Neural progenitor cell (in vitro differentiated cells): ENCODE measurements around the gene SHC3. TPM values are rescaled to one million over a fixed set of nuclear protein-coding genes. Genes with fewer than 3 reads are reported as not detected.

ENCODE experiments used
- DNase-seq: peaks from one replicate; pipeline ENCODE4 v3.0.0-alpha.2; 2016; ENCODE audit warnings: low spot score
- H2AFZ ChIP-seq: fragments of 200-600 bp; sonication (generic); replicated peaks from 2 replicates; pipeline ENCODE4 v1.6.1; 2016; ENCODE audit warnings: antibody characterized with exemption
- H3F3A ChIP-seq: fragments of 200-600 bp; sonication (generic); 2 replicates; pipeline ENCODE4 v1.6.1; 2016; ENCODE audit warnings: antibody characterized with exemption, low read depth
- H3K27ac ChIP-seq: fragments of 200-600 bp; sonication (generic); 2 replicates; pipeline ENCODE4 v1.5.1; 2016; ENCODE audit warnings: mild to moderate bottlenecking
- H3K27me3 ChIP-seq: fragments of 200-600 bp; sonication (generic); 2 replicates; pipeline ENCODE4 v1.6.1; 2016; ENCODE audit warnings: mild to moderate bottlenecking, moderate library complexity
- H3K36me3 ChIP-seq: fragments of 200-600 bp; sonication (generic); 2 replicates; pipeline ENCODE4 v1.5.1; 2016
- H3K4me1 ChIP-seq: fragments of 200-600 bp; sonication (generic); 2 replicates; pipeline ENCODE4 v1.6.1; 2016; ENCODE audit warnings: mixed run types
- H3K4me2 ChIP-seq: fragments of 200-600 bp; sonication (generic); 2 replicates; pipeline ENCODE4 v1.6.1; 2016
- H3K4me3 ChIP-seq: fragments of 200-600 bp; sonication (generic); 2 replicates; pipeline ENCODE4 v1.5.1; 2016
- H3K79me2 ChIP-seq: fragments of 200-600 bp; sonication (generic); 2 replicates; pipeline ENCODE4 v1.6.1; 2016; ENCODE audit warnings: low read depth
- H3K9ac ChIP-seq: fragments of 200-600 bp; sonication (generic); 2 replicates; pipeline ENCODE4 v1.6.1; 2016
- H3K9me3 ChIP-seq: fragments of 200-600 bp; sonication (generic); 2 replicates; pipeline ENCODE4 v1.5.1; 2016; ENCODE audit warnings: low read depth
- H4K20me1 ChIP-seq: fragments of 200-600 bp; sonication (generic); 2 replicates; pipeline ENCODE4 v1.6.1; 2016; ENCODE audit warnings: low read depth
- H3K27ac Mint-ChIP-seq: 3 replicates; pipeline ENCODE4 v1.8.0; 2021; ENCODE audit warnings: mixed read lengths
- H3K27me3 Mint-ChIP-seq: 2 replicates; pipeline ENCODE4 v1.8.0; 2022; ENCODE audit warnings: low read depth, mild to moderate bottlenecking, inconsistent platforms, moderate library complexity, mixed read lengths; ENCODE audit not compliant: insufficient read depth
- H3K36me3 Mint-ChIP-seq: 3 replicates; pipeline ENCODE4 v1.8.0; 2021; ENCODE audit warnings: mixed read lengths
- H3K4me1 Mint-ChIP-seq: 3 replicates; pipeline ENCODE4 v1.8.0; 2021; ENCODE audit warnings: mixed read lengths
- H3K4me3 Mint-ChIP-seq: 3 replicates; pipeline ENCODE4 v1.8.0; 2021; ENCODE audit warnings: mild to moderate bottlenecking, moderate library complexity, mixed read lengths
- H3K9me3 Mint-ChIP-seq: 3 replicates; pipeline ENCODE4 v1.8.0; 2020; ENCODE audit warnings: mixed read lengths
- CTCF ChIP-seq: fragments of 200-600 bp; sonication (generic); IDR thresholded peaks from 2 replicates; pipeline ENCODE4 v1.5.1; 2017; ENCODE audit warnings: antibody characterized with exemption, mild to moderate bottlenecking
- EZH2 ChIP-seq: fragments of 200-600 bp; sonication (generic); IDR thresholded peaks from 2 replicates; pipeline ENCODE4 v1.6.1; 2017; ENCODE audit warnings: antibody characterized with exemption, mild to moderate bottlenecking, moderate library complexity
- EZH2phosphoT487 ChIP-seq: fragments of 200-600 bp; sonication (generic); IDR thresholded peaks from 2 replicates; pipeline ENCODE4 v1.6.1; 2017; ENCODE audit warnings: antibody characterized with exemption
- total RNA-seq: library from RNA; depleted of rRNA; stranded (reverse); fragments of >200 nt; gene quantifications from 2 replicates; pipeline ENCODE4 v1.2.3, GENCODE V29; 2015; ENCODE audit warnings: low replicate concordance

SHC3 gene
- total RNA-seq, 1 donor from 2014 or later = 0.64 TPM

GRCh38 chr9:89015336-89015735, 163.3 kb downstream of the SHC3 start:
- Mint-ChIP-seq H3K36me3 (peaks cover 45% of the 10 kb centered on the region), H3K4me3 (no peak overlapping the region), H3K27ac (no peak overlapping the region), H3K27me3 (no peaks in the 10 kb centered on the region), H3K9me3 (peaks cover 19% of the 10 kb centered on the region), H3K4me1 (peaks cover 5% of the 10 kb centered on the region)
- Histone ChIP-seq H3K9me3 (no peaks in the 10 kb centered on the region), H3K27ac (no peak overlapping the region), H3K4me2 (no peak overlapping the region), H2AFZ (no peak overlapping the region), H3K9ac (no peak overlapping the region), H3K4me3 (no peak overlapping the region), H3K79me2 (no peaks in the 10 kb centered on the region), H3K4me1 (no peaks in the 10 kb centered on the region), H3K36me3 (no peaks in the 10 kb centered on the region), H3K27me3 (no peaks in the 10 kb centered on the region), H4K20me1 (no peaks in the 10 kb centered on the region), H3F3A (no peaks in the 10 kb centered on the region)
- no peak for DNase-seq
- TF ChIP-seq EZH2 = no peak
- no peak for TF ChIP-seq EZH2phosphoT487
- TF ChIP-seq CTCF = no peak

- Histone ChIP-seq H3K4me2 (no peak overlapping the region), H4K20me1 (no peaks in the 10 kb centered on the region), H3K79me2 (no peaks in the 10 kb centered on the region), H2AFZ (no peak overlapping the region), H3K4me1 (no peaks in the 10 kb centered on the region), H3F3A (no peaks in the 10 kb centered on the region), H3K27me3 (no peaks in the 10 kb centered on the region), H3K27ac (no peak overlapping the region), H3K9ac (no peak overlapping the region), H3K36me3 (no peaks in the 10 kb centered on the region), H3K4me3 (no peak overlapping the region), H3K9me3 (no peaks in the 10 kb centered on the region)
- no peak for DNase-seq
- TF ChIP-seq CTCF (no peak), EZH2phosphoT487 (no peak), EZH2 (no peak)
- peaks cover 37% of the 10 kb centered on the region for H3K36me3 Mint-ChIP-seq
- peaks cover 15% of the 10 kb centered on the region for H3K9me3 Mint-ChIP-seq
- no peak overlapping the region for H3K4me3 Mint-ChIP-seq
- H3K27ac Mint-ChIP-seq = no peak overlapping the region
- no peaks in the 10 kb centered on the region for H3K27me3 Mint-ChIP-seq
- peaks cover 7% of the 10 kb centered on the region for H3K4me1 Mint-ChIP-seq
Measured at GRCh38 chr9:89014153-89014552, 164.5 kb downstream of the SHC3 start.

- no peak for TF ChIP-seq EZH2
- no peaks in the 10 kb centered on the region for H3K79me2 ChIP-seq
- H3K27me3 ChIP-seq = no peaks in the 10 kb centered on the region
- H3K9ac ChIP-seq = no peak overlapping the region
- H3K27ac ChIP-seq = no peak overlapping the region
- no peak overlapping the region for H3K4me3 ChIP-seq
- H3K4me3 Mint-ChIP-seq = no peak overlapping the region
- no peaks in the 10 kb centered on the region for H3F3A ChIP-seq
- H3K36me3 Mint-ChIP-seq = peaks cover 35% of the 10 kb centered on the region
- H4K20me1 ChIP-seq = no peaks in the 10 kb centered on the region
- peaks cover 9% of the 10 kb centered on the region for H3K4me1 Mint-ChIP-seq
- no peaks in the 10 kb centered on the region for H3K36me3 ChIP-seq
- H3K27ac Mint-ChIP-seq = no peak overlapping the region
- no peak overlapping the region for H2AFZ ChIP-seq
- peaks cover 2% of the 10 kb centered on the region for H3K27me3 Mint-ChIP-seq
- DNase-seq = no peak
- no peaks in the 10 kb centered on the region for H3K9me3 ChIP-seq
- H3K4me1 ChIP-seq = no peaks in the 10 kb centered on the region
- H3K4me2 ChIP-seq = no peak overlapping the region
- H3K9me3 Mint-ChIP-seq = peaks cover 11% of the 10 kb centered on the region
Measured at GRCh38 chr9:89013660-89014059, 165.0 kb downstream of the SHC3 start.

GRCh38 chr9:89012294-89013042, 166.2 kb downstream of the SHC3 start:
- H3K4me1 ChIP-seq = no peaks in the 10 kb centered on the region
- H3K36me3 ChIP-seq = no peaks in the 10 kb centered on the region
- no peaks in the 10 kb centered on the region for H3K27me3 ChIP-seq
- peaks cover 26% of the 10 kb centered on the region for H3K36me3 Mint-ChIP-seq
- H3K9me3 ChIP-seq = no peaks in the 10 kb centered on the region
- no peak for DNase-seq
- no peak overlapping the region for H3K9ac ChIP-seq
- TF ChIP-seq EZH2 (no peak), EZH2phosphoT487 (no peak), CTCF (no peak)
- no peaks in the 10 kb centered on the region for H3K79me2 ChIP-seq
- H4K20me1 ChIP-seq = no peaks in the 10 kb centered on the region
- H3K4me3 ChIP-seq = no peak overlapping the region
- H3K4me1 Mint-ChIP-seq = peaks cover 12% of the 10 kb centered on the region
- peaks cover 4% of the 10 kb centered on the region for H3K27me3 Mint-ChIP-seq
- peaks cover 6% of the 10 kb centered on the region for H3K9me3 Mint-ChIP-seq
- H2AFZ ChIP-seq = peak overlapping the region; percentile 50
- H3K27ac Mint-ChIP-seq = no peak overlapping the region
- H3K27ac ChIP-seq = no peak overlapping the region
- no peak overlapping the region for H3K4me3 Mint-ChIP-seq
- H3K4me2 ChIP-seq = no peak overlapping the region
- no peaks in the 10 kb centered on the region for H3F3A ChIP-seq
